ENCODE measurements around the gene SLC25A10. TPM values are rescaled to one million over a fixed set of nuclear protein-coding genes. Genes with fewer than 3 reads are reported as not detected.

Gene SLC25A10, protein sequence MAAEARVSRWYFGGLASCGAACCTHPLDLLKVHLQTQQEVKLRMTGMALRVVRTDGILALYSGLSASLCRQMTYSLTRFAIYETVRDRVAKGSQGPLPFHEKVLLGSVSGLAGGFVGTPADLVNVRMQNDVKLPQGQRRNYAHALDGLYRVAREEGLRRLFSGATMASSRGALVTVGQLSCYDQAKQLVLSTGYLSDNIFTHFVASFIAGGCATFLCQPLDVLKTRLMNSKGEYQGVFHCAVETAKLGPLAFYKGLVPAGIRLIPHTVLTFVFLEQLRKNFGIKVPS
- total RNA-seq: 10.7 and 22.4 TPM in 2 replicates

DNA sequence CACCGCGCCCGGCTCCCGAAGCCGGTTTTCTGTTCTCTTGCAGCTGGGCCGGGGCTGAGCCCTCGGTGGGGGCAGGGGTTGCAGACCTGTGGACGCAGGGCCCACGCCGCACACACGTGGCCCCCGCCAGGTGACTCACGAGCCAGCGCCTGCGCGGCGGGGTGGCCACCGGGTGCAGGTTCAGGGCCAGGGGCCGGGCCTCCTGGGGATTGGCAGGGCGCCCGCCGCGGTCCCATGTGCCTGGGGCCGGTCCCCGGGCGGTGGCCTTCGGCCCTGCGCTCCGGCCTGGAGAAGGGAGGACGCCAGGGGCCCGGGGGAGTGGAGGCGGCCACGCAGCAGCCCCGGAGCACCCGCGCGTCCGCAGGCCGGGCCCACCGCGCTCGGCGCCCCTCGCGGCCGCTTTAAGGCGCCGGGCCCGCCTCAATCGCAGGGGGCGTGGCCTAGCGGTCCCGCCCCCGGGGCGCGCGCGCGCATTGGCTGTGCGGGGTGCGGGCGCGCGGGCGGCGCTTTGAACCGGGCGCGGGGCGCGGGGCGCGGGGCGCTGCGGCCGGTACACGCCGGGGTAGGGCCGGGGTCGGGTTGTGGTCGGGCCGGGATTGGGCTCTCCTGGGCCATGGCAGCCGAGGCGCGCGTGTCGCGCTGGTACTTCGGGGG is at the start of gene SLC25A10:
Gene SLC25A10 (plus strand): TSS at position 471 of the 654 bp plus-strand sequence. CDS start 143 bp downstream, at position 614.

DNA sequence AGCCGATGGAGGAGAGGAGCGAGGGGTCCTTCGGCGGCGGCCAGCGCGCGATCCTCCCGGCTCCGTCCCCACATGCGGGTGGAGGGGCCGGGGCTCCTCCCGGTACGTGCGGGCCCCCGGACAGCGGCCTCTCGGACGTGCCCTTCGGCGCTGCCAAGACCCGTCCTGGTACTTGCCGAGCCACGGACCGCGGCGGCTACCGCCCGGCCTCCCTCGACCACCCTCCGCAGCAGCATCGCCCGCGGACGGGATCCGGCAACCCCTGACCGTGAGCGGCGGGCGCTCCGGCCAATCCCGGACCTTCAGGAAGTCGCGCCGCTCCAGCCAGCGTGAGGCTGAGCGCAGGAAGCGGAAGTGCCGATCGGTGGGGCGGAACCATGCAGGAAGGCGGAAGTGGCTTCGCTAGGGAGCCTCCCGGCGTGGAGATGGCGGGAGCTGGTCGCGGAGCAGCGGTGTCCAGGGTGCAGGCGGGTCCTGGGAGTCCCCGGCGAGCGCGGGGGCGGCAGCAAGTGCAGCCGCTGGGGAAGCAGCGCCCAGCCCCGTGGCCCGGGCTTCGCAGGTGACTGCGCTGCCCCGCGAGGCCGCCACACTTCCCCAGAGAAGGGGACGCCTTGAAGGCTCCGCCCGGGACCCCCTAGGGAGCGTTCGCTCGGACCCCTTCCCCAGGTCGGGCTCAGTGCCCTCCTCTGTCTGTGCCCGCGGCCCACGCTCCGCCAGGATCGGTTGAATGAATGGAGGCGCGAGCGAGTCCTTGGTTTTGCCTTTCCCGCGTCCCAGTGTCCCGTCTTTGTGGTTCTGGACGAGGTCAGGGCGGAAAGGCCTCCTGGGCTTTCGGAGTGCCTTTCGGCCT is 45.5 kb upstream of the SLC25A10 start, which contains the start of the genes CCDC137 and OXLD1:
Gene CCDC137 (plus strand): TSS at position 396 of the 850 bp plus-strand sequence. CDS start 30 bp downstream, at position 426.
Gene OXLD1 (minus strand): TSS at position 264 of the 850 bp plus-strand sequence. CDS start 28 bp downstream, at position 236.

DNA sequence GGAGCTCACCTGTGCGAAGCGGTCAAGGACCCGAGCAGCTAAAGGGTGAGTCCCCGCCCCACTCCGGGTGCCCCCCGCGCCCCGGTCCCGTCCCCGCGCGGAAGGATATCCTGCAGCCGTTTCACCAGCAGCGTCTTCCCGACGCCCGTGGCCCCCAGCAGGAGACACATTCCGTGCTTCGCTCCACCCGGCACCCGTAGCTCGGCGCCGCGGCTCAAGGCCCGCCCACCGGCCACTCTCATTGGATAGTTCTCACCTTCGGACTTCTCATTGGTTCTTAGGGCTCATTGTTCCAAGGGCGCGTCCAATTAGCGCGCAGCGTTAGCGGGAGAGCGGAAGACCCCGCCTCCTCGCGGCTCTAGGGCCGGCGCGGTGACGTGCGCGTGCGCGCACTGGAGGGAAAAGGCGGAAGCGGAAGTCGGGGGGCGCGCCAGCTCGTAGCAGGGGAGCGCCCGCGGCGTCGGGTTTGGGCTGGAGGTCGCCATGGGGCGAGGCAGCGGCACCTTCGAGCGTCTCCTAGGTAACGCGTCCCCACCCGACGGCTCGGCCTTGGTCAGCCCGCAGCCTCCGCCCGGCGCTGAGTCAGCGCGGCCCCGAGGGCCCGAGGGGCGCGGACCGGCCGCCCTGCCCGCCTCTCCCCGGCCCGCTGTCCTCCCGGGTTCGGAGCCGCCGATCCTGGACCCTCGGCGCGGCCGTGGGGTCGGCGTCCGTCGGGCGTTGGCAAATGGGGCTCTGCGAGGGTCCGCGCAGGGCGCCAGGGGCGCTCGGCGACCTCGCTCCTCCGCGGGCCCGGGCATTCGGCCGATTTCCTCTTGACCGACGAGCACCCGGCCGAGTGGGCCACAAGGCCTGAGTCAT is 28.3 kb upstream of the SLC25A10 start, which contains the start of the genes ARL16 and HGS:
Gene ARL16 (minus strand): TSS at position 214 of the 858 bp plus-strand sequence. CDS start 44 bp downstream, at position 170.
Gene HGS (plus strand): TSS at position 428 of the 858 bp plus-strand sequence. CDS start 56 bp downstream, at position 484.

DNA sequence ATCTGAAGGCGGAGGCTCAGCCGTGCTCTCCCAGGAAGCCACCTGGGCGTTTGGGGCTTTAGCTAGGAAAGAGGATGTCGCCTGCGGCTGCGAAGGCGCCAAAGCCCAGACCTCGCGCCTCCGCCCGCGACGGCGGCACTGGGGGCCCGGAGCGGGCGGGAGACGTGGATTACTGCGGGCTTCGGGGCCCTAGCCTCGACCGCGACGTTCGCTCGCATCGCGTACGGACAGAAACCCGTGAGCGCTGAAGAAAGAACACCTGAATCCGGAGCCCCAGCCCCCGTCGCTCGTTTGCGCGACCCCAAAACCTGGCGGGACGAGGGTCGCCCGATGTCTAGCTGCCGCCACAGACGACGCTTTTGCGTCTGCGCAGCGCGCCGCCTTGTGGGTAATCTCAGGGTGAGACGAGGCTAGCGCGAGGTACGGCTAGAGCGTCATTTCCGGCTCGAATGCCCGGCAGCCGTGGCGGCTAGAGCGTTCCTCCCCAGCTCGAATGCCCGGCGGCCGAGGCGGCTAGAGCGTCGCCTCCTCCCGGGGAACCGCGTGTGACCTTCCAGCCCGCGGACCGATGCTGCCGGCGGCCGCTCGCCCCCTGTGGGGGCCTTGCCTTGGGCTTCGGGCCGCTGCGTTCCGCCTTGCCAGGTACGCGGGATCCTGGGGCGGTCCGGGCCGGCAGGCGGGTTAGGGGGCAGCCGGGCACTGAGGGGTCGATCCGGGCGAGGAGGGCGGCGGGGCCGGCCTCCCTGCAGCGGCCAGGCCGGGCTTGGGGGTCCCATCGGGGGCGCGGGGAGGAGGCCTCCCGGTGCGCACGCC is 8.9 kb upstream of the SLC25A10 start, which contains the start of gene MRPL12:
Gene MRPL12 (plus strand): TSS at position 434 of the 813 bp plus-strand sequence. CDS start 135 bp downstream, at position 569.

Other genes with a start within 250 kb of the SLC25A10 start
- 4,687 and 7,079 TPM in 2 replicates for gene ACTG1, start 199.5 kb upstream of the SLC25A10 start, total RNA-seq
- 0.23 TPM in 1 of 2 replicates, not detected in the other for gene FSCN2, start 183.9 kb upstream of the SLC25A10 start, total RNA-seq
- gene FAAP100, start 159.9 kb upstream of the SLC25A10 start, total RNA-seq: 25.4 and 35.6 TPM in 2 replicates
- 44.8 and 48.2 TPM in 2 replicates for gene NPLOC4, start 75.2 kb upstream of the SLC25A10 start, total RNA-seq
- gene TSPAN10, start 75.1 kb upstream of the SLC25A10 start, total RNA-seq: 1.2 and 1.4 TPM in 2 replicates
- not detected in 2 replicates for gene PDE6G, start 55.7 kb upstream of the SLC25A10 start, total RNA-seq
- 40.1 and 72.2 TPM in 2 replicates for gene OXLD1, start 45.7 kb upstream of the SLC25A10 start, total RNA-seq
- gene CCDC137, start 45.5 kb upstream of the SLC25A10 start, total RNA-seq: 11.3 and 16.8 TPM in 2 replicates
- gene ARL16, start 28.5 kb upstream of the SLC25A10 start, total RNA-seq: 27.7 and 51.7 TPM in 2 replicates
- 56.9 and 81.2 TPM in 2 replicates for gene HGS, start 28.3 kb upstream of the SLC25A10 start, total RNA-seq
- gene MRPL12, start 8.9 kb upstream of the SLC25A10 start, total RNA-seq: 51.1 and 76.6 TPM in 2 replicates
- not detected in 2 replicates for gene GCGR, start 91.9 kb downstream of the SLC25A10 start, total RNA-seq
- 131 and 142 TPM in 2 replicates for gene MCRIP1, start 121.0 kb downstream of the SLC25A10 start, total RNA-seq
- not detected in 2 replicates for gene PPP1R27, start 122.8 kb downstream of the SLC25A10 start, total RNA-seq
- 1,324 and 2,574 TPM in 2 replicates for gene P4HB, start 148.3 kb downstream of the SLC25A10 start, total RNA-seq
- gene ARHGDIA, start 159.1 kb downstream of the SLC25A10 start, total RNA-seq: 174 and 302 TPM in 2 replicates
- 83.6 and 98.5 TPM in 2 replicates for gene ALYREF, start 179.3 kb downstream of the SLC25A10 start, total RNA-seq
- gene ANAPC11, start 179.4 kb downstream of the SLC25A10 start, total RNA-seq: 192 and 206 TPM in 2 replicates
- 1.1 and 2.0 TPM in 2 replicates for gene NPB, start 190.0 kb downstream of the SLC25A10 start, total RNA-seq
- gene PCYT2, start 199.1 kb downstream of the SLC25A10 start, total RNA-seq: 61.2 and 85.8 TPM in 2 replicates
- gene SIRT7, start 205.9 kb downstream of the SLC25A10 start, total RNA-seq: 10.7 and 10.8 TPM in 2 replicates
- gene MAFG, start 215.5 kb downstream of the SLC25A10 start, total RNA-seq: 14.4 and 23.2 TPM in 2 replicates
- gene PYCR1, start 225.0 kb downstream of the SLC25A10 start, total RNA-seq: 121 and 144 TPM in 2 replicates
- gene MYADML2, start 234.9 kb downstream of the SLC25A10 start, total RNA-seq: not detected in 2 replicates
- not detected in 2 replicates for gene NOTUM, start 248.9 kb downstream of the SLC25A10 start, total RNA-seq